GM21390 (cell line): Measurements from ENCODE around the gene APOB.
"Not testable (repeated sequence)": the region's sequence is repeated elsewhere in the genome, so short reads cannot be mapped to it uniquely, and the experiment has no call there.

Source experiments
- ATAC-seq: cut with Tn5 transposase; IDR thresholded peaks from one replicate; pipeline ENCODE4 v1.9.1; 2021; ENCODE audit not compliant: unreplicated experiment

APOB gene

GRCh38 chr2:21034156-21034971 is 9.5 kb downstream of the APOB start:
- no peak for ATAC-seq

- no peak for ATAC-seq
Measured at GRCh38 chr2:21033237-21034155, 10.4 kb downstream of the APOB start.

DNA sequence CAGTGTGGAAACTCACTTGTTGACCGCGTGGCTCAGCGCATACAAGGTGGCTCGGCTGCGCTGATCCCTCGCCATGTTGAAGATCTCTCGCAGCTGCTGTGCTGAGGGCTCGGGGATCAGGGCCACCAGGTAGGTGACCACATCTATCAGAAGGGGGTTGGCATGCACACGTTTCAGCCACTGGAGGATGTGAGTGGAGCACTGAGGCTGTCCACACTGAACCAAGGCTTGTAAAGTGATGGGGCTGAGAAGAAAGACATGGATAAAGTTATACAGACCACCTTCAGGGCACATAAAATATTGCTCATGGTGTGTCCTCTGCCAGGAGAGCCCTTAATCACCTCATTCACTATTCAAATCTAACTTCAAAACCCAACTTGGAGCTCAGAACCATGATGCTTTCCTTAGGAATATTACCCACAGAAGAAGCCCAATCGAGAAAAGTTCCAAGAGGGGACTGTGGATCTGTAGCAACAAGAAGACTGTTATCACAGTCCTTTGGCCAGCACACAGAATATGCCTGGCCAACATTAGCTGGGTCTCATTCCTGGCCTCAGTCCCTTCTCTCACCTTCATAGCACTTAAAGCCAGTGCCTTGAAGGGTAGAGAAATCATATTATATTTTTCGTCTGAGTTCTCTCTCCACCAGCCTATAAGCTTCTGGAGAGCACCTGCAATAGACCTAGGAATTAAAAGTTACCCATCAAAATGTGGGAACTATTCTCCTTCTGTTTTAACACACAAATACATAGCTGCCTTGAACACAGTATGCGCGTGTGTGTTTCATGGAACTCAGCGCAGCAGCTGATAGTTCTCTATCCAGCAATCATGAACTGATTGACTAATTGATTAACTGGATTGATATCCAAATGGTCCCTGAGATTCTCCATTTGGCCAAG is 11.3 kb downstream of the APOB start:
- ATAC-seq = no peak

GRCh38 chr2:21030983-21031968 is 12.6 kb downstream of the APOB start:
- ATAC-seq = no peak

DNA sequence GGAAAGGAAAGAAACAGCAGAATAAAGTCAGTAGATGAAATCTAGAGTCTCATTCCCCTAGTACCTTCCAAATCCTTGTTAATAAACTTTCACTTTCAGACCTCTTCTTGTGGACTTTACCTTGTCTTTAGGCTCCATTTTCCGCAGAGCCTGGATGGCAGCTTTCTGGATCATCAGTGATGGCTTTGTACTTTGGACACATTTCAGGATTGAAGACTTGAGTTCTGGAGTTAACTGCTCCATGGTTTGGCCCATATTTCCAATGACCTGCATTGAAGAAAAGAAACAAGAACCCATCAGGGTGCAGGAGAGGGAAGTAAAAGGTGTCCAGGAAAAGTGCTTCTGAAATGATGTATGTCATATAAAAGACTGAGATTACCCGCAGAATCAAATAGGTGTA is 14.4 kb downstream of the APOB start:
- no peak for ATAC-seq

DNA sequence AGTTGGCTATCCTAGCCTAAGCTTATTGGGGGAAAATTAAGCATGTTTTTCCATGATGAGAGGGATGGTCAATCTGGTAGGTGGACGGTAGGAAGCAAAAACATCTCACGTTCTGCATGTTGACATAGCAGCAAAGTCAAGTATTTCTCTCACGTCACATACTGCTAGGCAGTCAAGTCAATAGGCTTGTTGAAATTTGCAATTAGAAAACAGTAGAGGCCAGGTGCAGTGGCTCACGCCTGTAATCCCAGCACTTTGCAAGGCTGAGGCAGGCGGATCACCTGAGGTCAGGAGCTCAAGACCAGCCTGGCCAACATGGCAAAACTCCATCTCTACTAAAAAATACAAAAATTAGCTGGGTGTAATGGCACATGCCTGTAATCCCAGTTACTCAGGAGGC is 14.9 kb downstream of the APOB start:
- ATAC-seq = not testable (repeated sequence)

DNA sequence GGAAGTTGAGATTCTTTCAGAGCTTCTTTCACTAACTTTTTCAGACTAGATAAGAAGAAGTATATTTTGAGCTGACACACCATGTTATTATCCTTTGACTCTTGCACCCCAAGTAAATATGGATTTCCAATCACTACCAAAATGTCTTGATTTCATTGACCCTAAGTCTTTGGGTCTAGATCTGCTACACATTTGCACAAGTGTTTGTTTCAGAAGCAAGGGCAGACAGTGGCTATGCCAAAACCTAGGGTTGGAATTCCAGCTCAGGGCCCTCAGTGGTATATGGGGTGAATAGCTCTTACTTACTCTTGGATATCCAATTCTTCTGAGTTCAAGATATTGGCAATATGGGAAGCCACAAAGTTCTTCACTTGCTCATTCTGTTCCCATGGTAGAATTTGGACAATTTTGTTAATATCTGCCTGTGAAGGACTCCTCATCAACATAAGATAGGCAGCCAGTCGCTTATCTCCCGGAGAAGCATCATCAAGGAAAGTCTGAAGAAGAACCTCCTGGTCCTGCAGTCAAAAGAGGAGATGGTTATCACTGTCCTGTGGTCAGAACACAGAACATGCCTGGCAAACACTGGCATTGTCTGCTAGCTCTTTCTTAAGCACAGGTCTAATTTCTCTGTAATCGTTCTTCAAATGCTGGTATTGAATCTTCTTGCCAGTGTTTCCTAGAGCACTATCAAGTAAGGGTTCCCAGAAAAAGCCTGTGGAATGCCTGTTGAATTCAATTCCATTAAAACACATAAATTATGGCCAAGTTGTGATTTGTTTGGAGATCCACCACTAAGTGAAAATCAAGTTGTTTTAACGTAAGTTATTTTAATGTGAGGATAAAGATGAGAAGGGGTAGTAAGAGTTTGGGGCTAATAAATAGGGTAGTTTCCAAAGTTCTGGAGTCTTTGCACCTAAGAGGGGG is 15.6 kb downstream of the APOB start:
- no peak for ATAC-seq

DNA sequence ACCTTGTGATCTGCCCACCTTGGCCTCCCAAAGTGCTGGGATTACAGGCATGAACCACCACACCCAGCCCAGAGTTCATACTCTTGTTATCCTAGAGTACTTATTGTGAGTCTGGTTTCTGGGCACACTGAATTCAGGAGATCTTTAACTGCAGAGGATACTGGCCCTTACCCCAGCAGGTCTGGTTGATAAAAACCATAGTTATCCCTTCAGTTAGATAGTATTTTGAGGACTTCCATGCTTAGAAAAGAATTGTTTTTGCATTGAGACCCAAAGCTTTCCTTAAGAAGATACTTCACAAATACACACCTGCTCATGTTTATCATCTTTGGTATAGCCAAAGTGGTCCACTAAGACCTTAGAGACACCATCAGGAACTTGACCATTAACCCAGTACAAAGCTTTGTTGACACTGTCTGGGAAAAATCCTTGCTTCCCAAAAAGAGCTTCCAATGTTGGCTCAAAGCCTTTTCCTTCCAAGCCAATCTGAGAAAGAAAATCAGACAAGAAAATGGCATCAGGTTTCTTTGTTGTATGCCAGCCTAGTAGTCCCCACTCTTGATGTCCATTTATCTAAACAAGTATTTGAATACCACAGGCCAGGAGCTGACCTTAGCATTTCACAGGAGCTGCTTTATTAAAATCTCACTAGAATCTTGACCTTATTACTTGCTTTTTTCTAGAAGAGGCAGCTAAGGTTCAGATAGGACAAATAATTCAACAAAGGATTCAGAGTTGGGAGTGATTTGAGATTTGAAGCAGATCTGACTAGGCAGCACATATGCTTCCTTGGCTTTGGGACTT is 17.2 kb downstream of the APOB start:
- no peak for ATAC-seq

DNA sequence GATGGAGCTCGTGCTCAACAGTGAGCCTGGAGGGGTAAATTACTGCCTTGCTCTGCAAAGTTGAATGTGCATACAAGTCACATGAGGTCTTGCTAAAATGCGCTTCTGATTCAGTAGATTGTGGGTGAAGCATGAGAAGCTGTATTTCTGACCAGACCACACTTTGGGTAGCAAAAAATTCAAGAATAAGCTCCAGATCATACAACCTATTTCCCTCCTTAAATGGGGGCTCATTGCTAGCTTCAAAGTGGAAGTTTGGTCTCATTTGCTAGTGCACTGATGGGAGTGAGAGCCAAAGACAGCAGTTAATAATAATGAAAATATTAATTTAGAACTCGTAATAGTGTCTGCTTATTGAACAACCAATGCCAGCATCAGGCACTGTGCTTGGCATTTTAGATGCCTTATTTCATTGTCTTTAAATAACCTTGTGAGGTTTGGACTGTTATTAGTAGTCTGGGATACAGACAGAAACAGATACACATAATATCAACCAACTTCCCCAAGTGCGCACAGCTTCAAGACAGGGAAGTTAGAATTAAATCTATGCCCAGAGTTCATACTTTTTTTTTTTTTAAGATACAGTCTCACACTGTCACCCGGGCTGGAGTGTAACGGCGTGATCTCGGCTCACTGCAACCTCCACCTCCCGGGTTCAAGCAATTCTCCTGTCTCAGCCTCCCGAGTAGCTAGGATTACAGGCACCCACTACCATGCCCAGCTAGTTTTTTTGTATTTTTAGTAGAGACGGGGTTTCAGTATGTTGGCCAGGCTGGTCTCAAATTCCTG is 18.0 kb downstream of the APOB start:
- no peak for ATAC-seq

- no peak for ATAC-seq
Measured at GRCh38 chr2:21024722-21025389, 19.0 kb downstream of the APOB start.

DNA sequence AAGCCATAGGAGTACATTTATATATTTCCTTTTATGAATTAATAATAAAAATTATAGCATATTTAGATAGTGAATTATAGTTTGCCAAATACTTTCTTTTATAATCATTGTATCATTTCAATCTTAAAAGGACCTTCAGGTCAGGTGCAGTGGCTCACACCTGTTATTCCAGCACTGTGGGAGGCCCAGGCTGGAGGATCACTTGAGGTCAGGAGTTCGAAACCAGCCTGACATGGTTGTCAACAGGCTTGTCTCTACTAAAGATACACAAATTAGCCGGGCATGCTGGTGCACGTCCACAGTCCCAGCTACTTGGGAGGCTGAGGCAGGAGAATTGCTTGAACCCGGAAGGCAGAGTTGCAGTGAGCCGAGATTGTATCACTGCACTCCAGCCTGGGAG is 19.7 kb downstream of the APOB start:
- ATAC-seq = no peak

DNA sequence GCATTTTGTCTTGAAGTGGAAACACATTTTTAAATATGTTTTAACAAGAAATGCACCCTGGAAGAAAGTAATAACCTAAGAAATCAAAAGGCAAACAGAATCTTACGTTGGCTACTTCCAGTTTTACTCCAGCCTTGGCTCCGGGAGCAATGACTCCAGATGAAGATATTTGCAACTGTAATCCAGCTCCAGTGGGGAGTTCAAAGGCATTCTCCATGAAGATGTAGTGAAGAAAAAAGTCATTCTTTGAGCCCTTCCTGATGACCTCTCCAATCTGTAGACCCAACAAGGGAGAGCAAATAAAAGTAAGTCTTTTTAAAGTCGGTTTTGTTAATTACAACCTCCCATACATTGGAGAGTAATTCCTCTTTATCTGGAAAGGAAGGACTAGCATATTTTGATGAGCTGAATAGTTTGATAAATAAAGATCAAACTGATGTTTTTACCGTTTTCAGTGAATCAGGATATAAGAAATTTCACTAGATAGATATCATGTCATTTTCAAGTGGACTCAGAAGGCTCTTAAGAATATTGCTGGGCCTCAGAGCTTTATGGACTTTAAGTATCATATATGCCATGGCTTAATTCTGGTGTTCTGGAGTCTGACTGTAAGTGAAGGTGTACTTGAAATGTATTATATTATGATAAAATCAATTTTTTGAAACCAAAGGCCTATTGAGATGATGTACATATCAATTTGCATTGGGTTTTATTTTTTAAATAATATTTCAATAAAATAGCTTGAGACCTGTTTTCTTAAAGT is 20.3 kb downstream of the APOB start:
- no peak for ATAC-seq

DNA sequence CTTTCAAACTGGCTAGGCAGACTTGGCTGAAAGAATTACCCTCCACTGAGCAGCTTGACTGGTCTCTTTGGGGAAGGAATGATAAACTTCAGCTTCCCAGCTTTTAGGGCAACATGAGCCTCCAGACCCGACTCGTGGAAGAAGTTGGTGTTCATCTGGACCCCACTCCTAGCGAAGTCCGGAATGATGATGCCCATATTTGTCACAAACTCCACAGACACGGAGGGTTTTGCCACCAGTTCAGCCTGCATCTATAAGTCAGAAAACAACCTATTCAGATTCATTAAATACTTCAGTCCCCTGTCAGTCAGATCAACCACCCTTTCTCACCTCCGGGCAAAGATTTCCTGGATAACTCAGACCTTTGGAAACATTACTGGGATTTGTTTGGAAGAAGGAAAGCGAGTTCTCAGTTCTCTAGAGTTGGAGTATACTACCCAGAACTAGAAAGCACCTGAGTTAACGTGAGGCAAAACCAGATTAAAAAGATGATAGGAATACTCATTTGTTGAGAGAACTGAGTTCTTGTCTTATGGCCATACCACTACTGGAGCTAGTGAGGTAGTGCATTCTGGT is 21.0 kb downstream of the APOB start:
- no peak for ATAC-seq

DNA sequence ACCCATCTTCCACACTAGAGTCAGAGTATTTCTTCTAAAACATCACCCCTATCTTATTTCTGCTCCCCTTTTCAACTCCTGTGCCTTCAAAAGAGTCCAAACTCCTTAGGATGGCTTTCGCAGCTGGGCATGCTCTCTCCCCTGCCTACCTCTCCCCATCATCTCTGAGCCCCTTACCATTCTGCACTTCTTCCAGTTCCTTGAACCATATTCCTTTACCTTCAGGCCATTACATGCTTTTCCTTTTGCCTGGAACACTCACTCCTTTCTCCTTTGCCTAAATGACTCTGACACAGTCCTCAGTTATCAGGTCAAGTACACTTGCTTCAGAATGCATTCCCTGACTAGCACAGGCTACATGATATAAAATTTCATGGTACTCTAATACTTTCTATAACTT is 22.4 kb downstream of the APOB start:
- ATAC-seq = no peak

DNA sequence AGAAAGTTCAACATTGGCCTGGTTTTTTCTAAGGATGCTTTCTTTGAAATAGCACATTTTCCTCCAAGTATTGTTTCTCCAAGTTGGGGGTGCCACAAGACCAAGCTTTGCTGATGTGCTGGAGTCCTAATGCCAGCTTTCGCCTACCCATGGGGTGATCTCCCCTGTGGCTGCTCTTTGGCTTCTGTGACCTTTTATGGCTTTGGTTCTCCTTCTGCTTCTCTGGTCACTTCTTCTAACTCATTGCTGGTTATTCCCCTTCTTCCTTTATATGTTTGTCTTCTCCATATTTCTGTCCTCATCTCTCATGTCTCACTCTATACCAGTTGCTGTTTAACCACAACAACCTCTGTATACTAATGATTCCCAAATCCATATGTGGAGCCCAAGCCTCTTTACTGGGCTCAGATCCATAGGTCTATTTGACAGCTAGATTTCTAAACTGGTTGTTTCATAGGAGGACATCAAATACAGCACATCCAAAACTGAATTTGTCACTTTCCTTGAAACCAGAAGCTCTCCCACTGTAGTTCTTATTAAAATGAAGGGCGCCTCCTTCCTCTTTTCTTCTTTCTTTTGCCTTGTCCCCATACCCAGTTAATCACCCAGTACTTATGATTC is 23.1 kb downstream of the APOB start:
- ATAC-seq = no peak
